ENCODE data around the gene UBP1.

- TF ChIP-seq CTCF (IDR thresholded peaks at IDR 0.05) (no peak), POLR2A (IDR thresholded peaks at IDR 0.05) (no peak)
These were observed 7.8 kb upstream of the UBP1 start for GRCh38 chr3:33447958-33448357.
